ENCODE results near the gene CAMTA1.
"Not testable (repeated sequence)": the region's sequence is repeated elsewhere in the genome, so short reads cannot be mapped to it uniquely, and the experiment has no call there.

The CAMTA1 gene

GRCh38 chr1:7592120-7592798 is 807.0 kb downstream of the CAMTA1 start:
- no peak for DNase-seq

GRCh38 chr1:7594002-7594713 is 808.9 kb downstream of the CAMTA1 start:
- no peak for DNase-seq

GRCh38 chr1:7594714-7595295 is 809.6 kb downstream of the CAMTA1 start:
- no peak for DNase-seq

DNA sequence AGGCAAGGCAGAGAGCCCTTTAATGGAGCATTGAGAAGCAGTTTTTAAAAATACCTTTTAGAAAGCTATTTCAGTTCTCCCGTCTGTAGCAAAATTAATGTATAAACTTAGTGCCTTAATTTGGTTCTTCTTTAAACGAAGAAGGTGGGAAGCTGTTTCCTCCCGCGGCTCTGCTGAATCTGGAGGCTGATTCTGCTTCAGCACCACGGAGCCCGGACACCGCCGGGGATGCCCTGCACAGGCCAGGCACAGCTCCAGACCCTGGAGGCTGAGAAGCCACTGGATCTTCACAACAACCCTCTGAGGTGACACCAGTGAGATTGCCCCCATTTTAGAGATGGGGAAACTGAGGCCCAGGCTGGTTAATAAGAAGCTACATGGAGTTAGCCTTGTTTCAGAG is 810.1 kb downstream of the CAMTA1 start:
- DNase-seq, result no peak

GRCh38 chr1:7596126-7596965 is 811.1 kb downstream of the CAMTA1 start:
- no peak for DNase-seq

GRCh38 chr1:7598058-7598457 is 812.8 kb downstream of the CAMTA1 start:
- not testable (repeated sequence) for DNase-seq

- not testable (repeated sequence) for DNase-seq
Observed at GRCh38 chr1:7604906-7605305, 819.7 kb downstream of the CAMTA1 start.

DNA sequence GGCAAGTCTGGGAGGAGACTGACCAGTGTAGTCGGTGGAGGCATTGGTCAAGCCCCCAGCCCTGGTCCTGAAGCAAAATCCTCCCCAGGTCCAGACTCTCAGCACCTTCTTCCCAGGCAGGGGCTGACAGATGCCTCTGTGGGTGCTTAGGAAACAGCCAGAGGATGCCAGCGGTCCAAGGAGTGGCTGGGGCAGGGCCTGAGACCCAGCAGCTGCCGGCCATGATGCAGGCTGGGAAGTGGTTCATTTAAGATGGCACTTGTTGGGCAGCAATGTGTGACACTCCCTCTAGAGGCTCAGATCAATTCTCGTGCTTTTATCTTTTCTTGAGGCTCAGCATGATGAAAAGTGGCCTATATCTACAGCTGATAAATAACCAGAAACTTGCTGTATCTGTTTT is 820.8 kb downstream of the CAMTA1 start:
- DNase-seq, result no peak

DNA sequence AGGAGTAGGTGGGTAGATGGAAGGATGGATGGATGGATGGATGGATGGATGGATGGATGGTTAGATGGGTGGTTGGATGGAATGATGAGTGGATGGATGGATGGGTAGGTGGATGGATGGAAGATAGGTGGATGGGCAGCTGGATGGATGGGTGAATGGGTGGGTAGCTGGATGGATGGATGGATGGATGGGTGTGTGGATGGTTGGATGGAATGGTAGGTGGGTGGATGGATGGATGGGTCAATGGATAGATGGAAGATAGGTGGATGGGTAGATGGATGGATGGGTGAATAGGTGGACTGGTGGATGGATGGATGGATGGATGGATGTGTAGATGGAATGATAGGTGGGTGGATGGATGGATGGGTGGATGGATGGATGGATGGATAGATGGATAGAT is 821.8 kb downstream of the CAMTA1 start:
- DNase-seq, result no peak

DNA sequence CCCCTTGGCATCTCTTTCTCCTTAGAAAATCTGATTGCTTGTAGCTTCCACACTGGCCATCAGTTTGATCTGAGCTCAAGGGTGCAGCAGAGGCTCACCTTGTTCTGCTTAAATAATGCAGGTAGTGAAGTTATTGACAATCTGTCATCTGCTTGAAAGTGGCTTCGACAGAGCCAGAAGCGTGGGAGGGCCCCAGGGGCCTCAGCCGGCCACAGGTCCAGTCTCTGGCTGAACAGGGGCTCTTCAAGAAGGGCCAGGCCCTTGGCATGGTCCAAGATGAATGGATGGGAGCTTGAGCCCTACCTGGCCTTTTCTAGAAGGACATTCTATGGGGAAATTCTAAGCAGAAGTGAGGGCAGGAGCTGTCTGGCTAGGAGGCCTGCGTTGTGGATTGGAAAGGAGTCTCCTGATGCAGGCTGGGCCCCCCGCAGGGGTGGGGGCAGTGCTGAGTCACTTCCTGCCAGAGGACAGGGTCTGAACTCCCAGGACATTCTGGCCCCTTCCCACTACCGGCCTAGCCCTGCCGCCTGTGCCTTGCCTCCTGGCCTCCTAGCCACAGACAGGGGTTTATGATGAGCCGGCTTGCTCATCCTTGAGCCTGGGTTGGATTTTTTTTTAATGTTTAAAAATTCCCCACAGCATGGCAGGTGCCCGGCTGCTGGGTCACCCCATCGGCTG is 823.5 kb downstream of the CAMTA1 start:
- no peak for DNase-seq

- no peak for DNase-seq
Observed at GRCh38 chr1:7609311-7609994, 824.2 kb downstream of the CAMTA1 start.

GRCh38 chr1:7610106-7610731 is 825.0 kb downstream of the CAMTA1 start:
- no peak for DNase-seq

GRCh38 chr1:7610936-7611335 is 825.7 kb downstream of the CAMTA1 start:
- no peak for DNase-seq

DNA sequence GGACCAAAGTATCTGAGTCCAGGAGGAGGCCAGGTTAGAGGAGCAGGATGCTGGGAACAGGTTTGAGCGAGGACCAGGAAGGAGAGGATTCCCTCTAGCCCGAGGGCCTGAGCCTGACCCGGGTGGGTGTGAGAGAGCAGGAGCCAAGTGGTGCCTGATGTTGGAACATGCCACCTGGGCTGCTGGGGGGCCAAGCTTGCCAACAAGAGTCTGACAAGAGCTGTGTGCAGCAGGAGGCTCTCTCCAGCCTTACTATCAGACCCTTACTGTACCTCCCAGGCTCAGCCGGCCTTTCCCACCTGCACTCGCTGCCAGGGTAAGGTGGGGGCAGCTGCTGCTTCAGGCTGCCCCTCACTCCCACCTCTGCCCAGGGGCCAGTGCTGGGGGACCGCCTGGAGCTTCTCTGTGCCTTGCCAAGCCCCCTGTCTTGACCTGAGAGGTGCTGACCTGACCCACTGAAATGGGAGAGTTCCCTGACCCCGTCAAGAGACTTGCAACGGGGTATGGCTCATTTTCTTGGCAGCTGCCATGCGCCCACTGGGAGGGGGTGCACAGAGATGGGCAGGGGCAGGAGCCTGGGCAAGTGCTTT is 826.3 kb downstream of the CAMTA1 start:
- no peak for DNase-seq

DNA sequence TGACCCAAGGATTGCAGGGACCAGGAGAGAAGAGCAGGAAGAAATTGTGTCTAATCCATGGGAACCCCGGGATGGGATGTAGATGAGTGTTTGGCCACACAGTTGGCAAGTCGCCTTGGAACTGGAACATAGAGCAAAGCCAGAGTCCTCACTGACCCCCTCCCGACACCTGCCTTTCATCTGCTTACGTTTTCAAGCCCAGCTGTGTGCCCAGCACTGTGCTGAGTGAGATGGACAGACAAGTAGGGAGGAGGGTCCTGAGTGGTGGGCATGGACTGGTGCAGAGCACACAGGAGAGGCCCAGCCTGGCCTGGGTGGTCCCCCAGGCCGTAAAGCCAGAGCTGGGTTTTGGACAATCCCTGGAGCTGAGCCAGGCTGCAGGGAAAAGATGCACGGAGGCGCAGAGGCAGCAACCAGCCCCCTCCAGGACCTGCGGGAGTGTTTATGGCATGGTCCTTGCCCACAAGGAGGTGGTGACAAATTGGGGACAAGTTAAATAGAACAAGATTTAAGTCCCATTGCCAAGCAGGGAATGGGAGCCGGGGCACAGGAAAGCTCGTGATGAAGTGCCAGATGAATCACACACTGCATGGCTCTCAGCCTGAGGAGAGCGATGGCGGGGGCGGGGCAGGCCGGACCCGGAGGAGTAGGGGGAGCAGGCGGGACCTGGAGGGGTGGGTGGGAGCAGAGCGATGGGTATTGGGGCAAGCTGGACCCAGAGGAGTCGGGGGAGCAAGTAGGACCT is 828.0 kb downstream of the CAMTA1 start:
- DNase-seq, result no peak

- DNase-seq, result no peak
Observed at GRCh38 chr1:7613851-7614205, 828.6 kb downstream of the CAMTA1 start.

DNA sequence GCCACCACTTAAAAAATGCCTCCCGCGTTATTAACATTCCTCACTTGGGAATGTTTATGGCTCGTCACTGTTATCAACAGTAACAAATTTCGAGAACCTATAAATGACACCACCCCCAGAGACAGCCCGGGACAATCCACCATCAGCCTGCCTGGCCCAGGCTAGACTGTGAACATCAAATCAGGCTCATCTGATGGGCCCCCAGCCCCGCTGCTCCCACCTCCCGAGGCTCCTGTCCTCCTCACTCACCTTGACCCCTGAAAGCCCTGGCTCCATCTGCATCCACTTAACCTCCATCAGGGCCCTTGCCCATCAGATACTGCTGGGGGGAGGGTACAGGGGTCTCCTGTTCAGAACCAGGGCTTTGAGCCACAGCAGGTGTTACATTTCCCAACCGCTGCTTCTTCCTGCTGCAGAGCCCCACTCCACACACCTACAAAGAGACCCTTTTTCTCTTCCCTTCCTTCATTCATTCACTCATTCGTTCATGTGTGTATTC is 829.4 kb downstream of the CAMTA1 start:
- no peak for DNase-seq

DNA sequence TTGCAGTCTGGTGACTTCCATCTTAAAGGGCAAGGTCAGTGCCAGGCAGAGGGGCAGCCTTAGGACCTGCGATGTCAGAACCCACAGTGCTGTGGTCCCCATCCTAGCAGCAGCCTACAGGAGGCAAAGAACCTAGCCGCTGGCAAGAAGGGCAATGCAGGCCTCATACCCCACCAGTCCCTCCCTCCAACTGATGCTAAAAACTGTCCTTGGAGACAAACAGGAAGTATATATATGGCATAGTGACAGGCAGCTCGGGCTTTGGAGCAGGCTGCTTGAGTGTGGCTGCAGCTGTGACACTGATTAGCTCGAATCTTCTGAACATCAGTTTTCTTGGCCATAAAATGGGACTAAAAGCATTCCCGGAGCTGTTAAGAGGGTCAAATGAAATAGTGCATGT is 829.9 kb downstream of the CAMTA1 start:
- DNase-seq, result no peak

GRCh38 chr1:7616076-7616832 is 831.0 kb downstream of the CAMTA1 start:
- DNase-seq, result no peak

GRCh38 chr1:7616953-7617352 is 831.7 kb downstream of the CAMTA1 start:
- no peak for DNase-seq
